H1 (cell line): ENCODE results near the gene GJC3. TPM values are rescaled to one million over a fixed set of nuclear protein-coding genes. Genes with fewer than 3 reads are reported as not detected.

Experiments
- CTCF ChIA-PET: fragments of 300-600 bp; sonication (Branson Sonifier 250); formaldehyde crosslinking; loops from one replicate; lab custom pipeline; 2021; ENCODE audit not compliant: partially characterized antibody; lab: Charles Lee
- POLR2A ChIA-PET: fragments of 300-600 bp; sonication (Branson Sonifier 250); formaldehyde crosslinking; loops from one replicate; lab custom pipeline; 2021; ENCODE audit warnings: inconsistent platforms; ENCODE audit not compliant: partially characterized antibody; lab: Charles Lee
- DNase-seq, 2 experiments: peaks; one replicate each; pipeline versions ENCODE4 v3.0.0 to v3.0.0-alpha.2; 2010 to 2022; ENCODE audit warnings: low spot score in 2 of 2, low read depth in 1 of 2, mixed read lengths in 1 of 2
- FAIRE-seq: peaks from 2 replicates; lab custom pipeline; 2011; peaks lifted over from hg19 to GRCh38; lab: Jason Lieb, UNC
- H2AFZ ChIP-seq: 2 replicates; pipeline ENCODE4 v1.8.1; 2012; ENCODE audit warnings: low read length, inconsistent platforms
- H2AK5ac ChIP-seq: 2 replicates; pipeline ENCODE4 v1.6.1; 2013; ENCODE audit warnings: low read depth, low read length
- H2BK120ac ChIP-seq: replicated peaks from 2 replicates; pipeline ENCODE3; 2013; ENCODE audit warnings: low read depth, low read length, inconsistent platforms
- H2BK12ac ChIP-seq: 2 replicates; pipeline ENCODE4 v1.6.1; 2013; ENCODE audit warnings: low read depth, low read length
- H2BK15ac ChIP-seq: 2 replicates; pipeline ENCODE4 v1.6.1; 2013; ENCODE audit warnings: low read length
- H2BK20ac ChIP-seq: 2 replicates; pipeline ENCODE4 v1.6.1; 2013; ENCODE audit warnings: low read length
- H2BK5ac ChIP-seq: 2 replicates; pipeline ENCODE4 v1.6.1; 2013; ENCODE audit warnings: low read depth, low read length
- H3K14ac ChIP-seq: 2 replicates; pipeline ENCODE4 v1.6.1; 2013; ENCODE audit warnings: inconsistent platforms; ENCODE audit not compliant: insufficient read length
- H3K18ac ChIP-seq: 2 replicates; pipeline ENCODE4 v1.6.1; 2013; ENCODE audit warnings: low read length; ENCODE audit errors: extremely low read depth
- H3K23ac ChIP-seq: 2 replicates; pipeline ENCODE4 v1.6.1; 2013; ENCODE audit warnings: inconsistent platforms; ENCODE audit not compliant: insufficient read length
- H3K23me2 ChIP-seq: 2 replicates; pipeline ENCODE4 v1.6.1; 2013; ENCODE audit warnings: low read depth, low read length
- H3K27ac ChIP-seq: 2 replicates; pipeline ENCODE4 v1.6.1; 2011; ENCODE audit warnings: low read depth, low read length, inconsistent platforms
- H3K27me3 ChIP-seq, 4 experiments: replicated peaks in 1 of 4; 1 replicate in 1 of 4; 2 replicates in 3 of 4; pipeline versions ENCODE4 v1.6.1 to v1.8.1; 2011 to 2013; ENCODE audit warnings: low read length in 3 of 4, mild to moderate bottlenecking in 3 of 4, inconsistent platforms in 2 of 4, mixed read lengths in 2 of 4, moderate library complexity in 1 of 4; ENCODE audit not compliant: control insufficient read depth in 3 of 4, insufficient read depth in 3 of 4; ENCODE audit errors: extremely low read depth in 1 of 4
- H3K36me3 ChIP-seq, 4 experiments: 2 replicates each; pipeline versions ENCODE4 v1.6.1 to v1.8.1; 2011 to 2013; ENCODE audit warnings: mild to moderate bottlenecking in 4 of 4, low read length in 3 of 4, moderate library complexity in 2 of 4, control low read depth in 1 of 4, inconsistent platforms in 1 of 4; ENCODE audit not compliant: insufficient read depth in 4 of 4, control insufficient read depth in 2 of 4
- H3K4ac ChIP-seq: replicated peaks from 2 replicates; pipeline ENCODE3; 2013; ENCODE audit warnings: low read length, low read depth, mixed read lengths, inconsistent platforms; ENCODE audit not compliant: insufficient read length
- H3K4me1 ChIP-seq, 4 experiments: replicated peaks in 1 of 4; 1 replicate in 1 of 4; 2 replicates in 3 of 4; pipeline versions ENCODE4 v1.6.1 to v1.8.1; 2011 to 2013; ENCODE audit warnings: low read length in 3 of 4, inconsistent platforms in 2 of 4, mixed read lengths in 1 of 4; ENCODE audit not compliant: insufficient read depth in 4 of 4, control insufficient read depth in 3 of 4
- H3K4me2 ChIP-seq, 2 experiments: 2 replicates each; pipeline versions ENCODE4 v1.6.1 to v1.8.1; 2011 to 2013; ENCODE audit warnings: low read depth in 2 of 2, low read length in 2 of 2, control low read depth in 1 of 2, inconsistent platforms in 1 of 2, mild to moderate bottlenecking in 1 of 2; ENCODE audit not compliant: insufficient read depth in 1 of 2
- H3K4me3 ChIP-seq, 4 experiments: fragments of 200-600, 300-600 bp in 1 of 4; sonication (generic), shearing (Covaris generic), sonication (Bioruptor Twin) in 1 of 4; 2 replicates each; pipeline versions ENCODE4 v1.5.1 to v1.8.1; 2011 to 2016; ENCODE audit warnings: low read length in 4 of 4, low read depth in 3 of 4, control low read depth in 2 of 4, inconsistent platforms in 2 of 4, mild to moderate bottlenecking in 2 of 4, mixed read lengths in 1 of 4, moderate library complexity in 1 of 4; ENCODE audit not compliant: insufficient read depth in 2 of 4; ENCODE audit errors: extremely low read depth in 1 of 4
- H3K56ac ChIP-seq: replicated peaks from 2 replicates; pipeline ENCODE3; 2013; ENCODE audit warnings: low read depth, mild to moderate bottlenecking, mixed read lengths, low read length, inconsistent platforms; ENCODE audit not compliant: insufficient read length
- H3K79me1 ChIP-seq: 2 replicates; pipeline ENCODE4 v1.6.1; 2013; ENCODE audit warnings: low read depth, low read length, control low read depth
- H3K79me2 ChIP-seq, 2 experiments: 2 replicates each; pipeline versions ENCODE4 v1.6.1 to v1.8.1; 2012 to 2013; ENCODE audit warnings: low read length in 2 of 2, mild to moderate bottlenecking in 2 of 2, inconsistent platforms in 1 of 2; ENCODE audit not compliant: insufficient read depth in 2 of 2, control insufficient read depth in 1 of 2
- H3K9ac ChIP-seq, 4 experiments: replicated peaks in 1 of 4; 1 replicate in 1 of 4; 2 replicates in 3 of 4; pipeline versions ENCODE4 v1.6.1 to v1.8.1; 2011 to 2013; ENCODE audit warnings: low read depth in 3 of 4, low read length in 3 of 4, control low read depth in 2 of 4, mild to moderate bottlenecking in 2 of 4, moderate library complexity in 2 of 4, inconsistent platforms in 1 of 4; ENCODE audit errors: extremely low read depth in 1 of 4
- H3K9me3 ChIP-seq, 2 experiments: 2 replicates each; pipeline versions ENCODE4 v1.6.1 to v1.8.1; 2012 to 2013; ENCODE audit warnings: mild to moderate bottlenecking in 2 of 2, moderate library complexity in 2 of 2, control low read depth in 1 of 2, inconsistent platforms in 1 of 2, low read depth in 1 of 2, low read length in 1 of 2, mixed read lengths in 1 of 2; ENCODE audit not compliant: insufficient read depth in 2 of 2
- H4K20me1 ChIP-seq, 2 experiments: replicated peaks in 1 of 2; 2 replicates each; pipeline versions ENCODE3 to v1.8.1; 2011 to 2013; ENCODE audit warnings: inconsistent platforms in 2 of 2, low read length in 2 of 2, mild to moderate bottlenecking in 1 of 2; ENCODE audit not compliant: insufficient read depth in 2 of 2, control insufficient read depth in 1 of 2
- H4K5ac ChIP-seq: 2 replicates; pipeline ENCODE4 v1.6.1; 2013; ENCODE audit warnings: low read length, low read depth, mixed read lengths, inconsistent platforms; ENCODE audit not compliant: insufficient read length
- H4K8ac ChIP-seq: 2 replicates; pipeline ENCODE4 v1.8.0; 2013; ENCODE audit warnings: mild to moderate bottlenecking, moderate library complexity, low read length, inconsistent platforms; ENCODE audit not compliant: insufficient read depth; ENCODE audit errors: extremely low read depth
- H4K91ac ChIP-seq: replicated peaks from 2 replicates; pipeline ENCODE3; 2013; ENCODE audit warnings: low read length, mixed read lengths, inconsistent platforms; ENCODE audit not compliant: insufficient read length
- ASH2L ChIP-seq: fragments of 200-600, 300-600 bp; sonication (generic); IDR thresholded peaks from one replicate; pipeline ENCODE4 v1.7.1; 2017; ENCODE audit warnings: low read length
- CBX8 ChIP-seq: fragments of 300-800, 300-1000 bp; sonication (generic); IDR thresholded peaks from 2 replicates; pipeline ENCODE4 v1.7.1; 2016; ENCODE audit warnings: low read depth, low read length, borderline replicate concordance
- CHD1 ChIP-seq: IDR thresholded peaks from 2 replicates; pipeline ENCODE4 v1.6.1; 2012; ENCODE audit warnings: low read depth, low read length, improper control_type of control experiment
- EZH2 ChIP-seq: fragments of 200-600 bp; sonication (generic); IDR thresholded peaks from 2 replicates; pipeline ENCODE4 v1.7.1; 2012; ENCODE audit warnings: low read depth, mild to moderate bottlenecking, moderate library complexity, low read length, inconsistent platforms; ENCODE audit not compliant: severe bottlenecking
- KDM5A ChIP-seq: fragments of 200-600 bp; IDR thresholded peaks from 2 replicates; pipeline ENCODE4 v1.7.1; 2012; ENCODE audit warnings: mild to moderate bottlenecking, low read length, inconsistent platforms, mixed read lengths
- NRF1 ChIP-seq: IDR thresholded peaks from 2 replicates; pipeline ENCODE4 v1.6.1; 2011; ENCODE audit warnings: mild to moderate bottlenecking, low read depth, low read length, improper control_type of control experiment
- WGBS, 2 experiments: shearing (Covaris generic) in 1 of 2; methylation state at CpG; one replicate each; pipeline versions ENCODE4 v1.1.6 to v1.1.7; 2013 to 2015; ENCODE audit warnings: low lambda C conversion rate in 2 of 2, mixed read lengths in 2 of 2, inconsistent platforms in 1 of 2, low coverage in 1 of 2, missing lambda C conversion rate in 1 of 2; ENCODE audit not compliant: insufficient replicate concordance in 2 of 2, insufficient coverage in 1 of 2, insufficient read length in 1 of 2; ENCODE audit errors: extremely low coverage in 1 of 2, missing lambda C conversion rate in 1 of 2; 5-methylcytosine and 5-hydroxymethylcytosine counted together
- polyA plus RNA-seq, 7 experiments: library from polyadenylated mRNA; depleted of rRNA in 3 of 7; stranded (reverse) in 5 of 7; unstranded in 2 of 7; fragments of >200 nt in 5 of 7; fragments of 200-250 nt in 2 of 7; gene quantifications; 1 replicate in 5 of 7; 2 replicates in 1 of 7; 4 replicates in 1 of 7; pipeline versions ENCODE4 v1.2.1 to v1.2.3, GENCODE V29; 2011 to 2013; ENCODE audit warnings: missing spikeins in 2 of 7, mixed read lengths in 2 of 7
- total RNA-seq: library from RNA; stranded (reverse); fragmentation: NEBNext Ultra II Directional; extraction: Animal tissue kit (Norgen Biotek cat#: 25700); gene quantifications from 2 replicates; pipeline ENCODE4 v1.2.1, GENCODE V29; 2021

Gene GJC3
- total and polyA plus RNA-seq, 2 of the 8 experiments (the other 6 are each of a cell fraction or from before 2014, with no cell fraction given): 2.7 to 3.0 TPM

DNA sequence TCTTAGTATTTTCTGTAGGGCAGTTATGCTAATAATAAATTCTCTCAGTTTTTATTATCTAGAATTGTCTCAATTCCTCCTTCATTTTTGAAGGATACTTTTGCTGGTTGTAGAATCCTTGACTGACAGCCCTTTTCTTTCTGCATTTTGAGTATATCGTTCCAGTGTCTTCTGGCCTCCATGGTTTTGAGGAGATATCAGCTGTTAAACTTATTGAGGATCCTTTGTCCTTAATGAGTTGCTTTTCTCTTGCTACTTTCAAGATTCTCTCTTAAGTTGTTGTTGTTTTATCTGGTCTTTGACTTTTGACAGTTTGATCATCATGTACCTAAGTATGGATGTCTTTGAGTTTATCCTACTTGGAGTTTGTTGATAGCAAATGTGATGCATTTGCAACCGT is 8.9 kb upstream of the GJC3 start:
- Histone ChIP-seq H4K91ac (no peak overlapping the region), H3K27me3 (no peaks in the 10 kb centered on the region; a peak in 1 of 7 replicates), H3K4me1 (peaks cover 0 to 7% (median 1%) of the 10 kb centered on the region in 4 experiments; a peak in 6 of 7 replicates), H2BK5ac (no peak overlapping the region), H2AFZ (no peak overlapping the region), H2BK120ac (no peak overlapping the region), H3K36me3 (peaks cover 0 to 6% (median 0%) of the 10 kb centered on the region in 4 experiments; a peak in 3 of 8 replicates), H3K79me1 (no peaks in the 10 kb centered on the region), H3K56ac (no peak overlapping the region), H2BK20ac (no peak overlapping the region), H3K14ac (no peak overlapping the region), H4K8ac (no peak overlapping the region), H3K4me3 (no peak overlapping the region), H3K79me2 (no peaks in the 10 kb centered on the region), H3K23ac (no peak overlapping the region), H3K27ac (no peak overlapping the region), H3K9ac (no peak overlapping the region), H3K9me3 (peaks cover 26 to 28% of the 10 kb centered on the region in 2 experiments), H4K20me1 (no peaks in the 10 kb centered on the region), H2AK5ac (no peak overlapping the region), H4K5ac (no peak overlapping the region), H2BK12ac (no peak overlapping the region), H2BK15ac (no peak overlapping the region), H3K23me2 (no peaks in the 10 kb centered on the region), H3K18ac (no peak overlapping the region), H3K4me2 (no peak overlapping the region), H3K4ac (no peak overlapping the region)
- ChIA-PET CTCF (interaction anchor here (1.1 to 2.5 kb wide), 5 partner anchors 9 to 56 kb away, joined by 3 to 8 read pairs (median 4); partner anchors contain the start of gene GJC3), POLR2A (interaction anchor here (0.6 to 2.1 kb wide), 5 partner anchors 9 to 25 kb away, joined by 3 to 8 read pairs (median 3); partner anchors contain the start of gene GJC3)
- FAIRE-seq (peak; percentile 77), DNase-seq (no peak)
- TF ChIP-seq KDM5A (no peak), NRF1 (no peak), CHD1 (no peak), ASH2L (no peak), EZH2 (no peak), CBX8 (no peak)
- WGBS, 2 experiments: 92% methylated on average over 2 of the region's 2 CpGs; no CpG with 5 or more reads in 1 of the 2 experiments
